Measurements from ENCODE around the gene DAND5.

Gene DAND5

GRCh38 chr19:13008926-13009787, 39.8 kb downstream of the DAND5 start:
- H3K36me3 ChIP-seq, result no peaks in the 10 kb centered on the region
- H3K4me1 ChIP-seq (ENCODE audit: control insufficient read depth in 1 of 2, insufficient read depth in 1 of 2, low read depth in 1 of 2, low read length in 1 of 2), result peaks cover 5 to 23% of the 10 kb centered on the region in 2 experiments
- TF ChIP-seq CTCF (IDR thresholded peaks at IDR 0.05), result no peak
- H3K27me3 ChIP-seq, result peaks cover 67% of the 10 kb centered on the region
- no peak overlapping the region for H3K27ac ChIP-seq
- no peak overlapping the region for H3K4me3 ChIP-seq (ENCODE audit: low read depth in 1 of 2, low read length in 1 of 2)
- no peaks in the 10 kb centered on the region for H3K9me3 ChIP-seq

DNA sequence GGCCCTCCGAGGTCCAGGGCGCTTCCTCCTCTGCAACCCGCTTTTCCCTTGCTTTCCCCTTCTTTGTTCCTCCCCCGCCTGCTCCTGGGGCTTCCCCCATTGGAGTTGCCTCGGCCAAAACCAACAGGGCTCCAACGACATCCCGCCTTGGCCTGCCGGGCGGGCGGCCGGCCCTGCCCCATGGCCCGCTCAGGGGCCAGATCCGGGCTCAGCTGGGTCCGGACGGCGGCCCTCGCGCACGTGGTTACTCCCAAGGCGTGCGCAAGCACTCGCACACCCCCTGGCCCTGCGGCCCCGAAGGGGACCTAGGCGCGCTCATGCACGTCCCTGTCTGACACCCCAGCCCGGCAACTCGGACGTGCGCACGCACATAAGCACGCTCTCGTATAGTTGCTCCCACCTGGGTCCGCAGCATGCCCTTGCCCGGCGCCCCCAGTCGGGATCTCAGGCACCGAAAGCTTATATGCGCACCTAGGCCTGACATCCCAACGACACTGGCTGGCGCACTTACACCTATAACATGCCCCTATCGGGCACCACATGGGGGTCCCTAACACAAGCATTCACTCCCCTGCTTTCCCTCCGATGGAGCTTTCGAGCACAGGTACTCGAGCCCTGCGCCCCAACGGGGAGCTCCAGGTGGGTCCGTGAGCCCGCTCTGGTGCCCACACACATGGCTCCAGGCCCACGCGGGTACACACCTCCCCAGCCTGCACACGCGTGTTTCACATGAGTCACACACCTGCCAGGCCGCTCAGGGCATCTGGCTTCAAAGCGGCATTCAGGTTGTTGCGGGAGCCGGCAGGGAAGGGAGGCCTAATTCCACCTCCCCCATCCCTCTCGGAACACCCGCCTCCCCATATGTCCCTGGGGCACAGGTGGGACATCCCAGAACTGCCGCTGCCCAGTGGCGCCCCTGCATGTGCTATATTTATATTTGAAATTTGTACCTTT, 40.9 kb downstream of the DAND5 start:
- no peak for TF ChIP-seq CTCF (IDR thresholded peaks at IDR 0.05)
- Histone ChIP-seq H3K9me3 (no peaks in the 10 kb centered on the region), H3K27ac (no peak overlapping the region), H3K36me3 (no peaks in the 10 kb centered on the region), H3K4me3 (ENCODE audit: low read depth in 1 of 2, low read length in 1 of 2) (no peak overlapping the region), H3K27me3 (peaks cover 79% of the 10 kb centered on the region), H3K4me1 (ENCODE audit: control insufficient read depth in 1 of 2, insufficient read depth in 1 of 2, low read depth in 1 of 2, low read length in 1 of 2) (peaks cover 5 to 26% of the 10 kb centered on the region in 2 experiments)

DNA sequence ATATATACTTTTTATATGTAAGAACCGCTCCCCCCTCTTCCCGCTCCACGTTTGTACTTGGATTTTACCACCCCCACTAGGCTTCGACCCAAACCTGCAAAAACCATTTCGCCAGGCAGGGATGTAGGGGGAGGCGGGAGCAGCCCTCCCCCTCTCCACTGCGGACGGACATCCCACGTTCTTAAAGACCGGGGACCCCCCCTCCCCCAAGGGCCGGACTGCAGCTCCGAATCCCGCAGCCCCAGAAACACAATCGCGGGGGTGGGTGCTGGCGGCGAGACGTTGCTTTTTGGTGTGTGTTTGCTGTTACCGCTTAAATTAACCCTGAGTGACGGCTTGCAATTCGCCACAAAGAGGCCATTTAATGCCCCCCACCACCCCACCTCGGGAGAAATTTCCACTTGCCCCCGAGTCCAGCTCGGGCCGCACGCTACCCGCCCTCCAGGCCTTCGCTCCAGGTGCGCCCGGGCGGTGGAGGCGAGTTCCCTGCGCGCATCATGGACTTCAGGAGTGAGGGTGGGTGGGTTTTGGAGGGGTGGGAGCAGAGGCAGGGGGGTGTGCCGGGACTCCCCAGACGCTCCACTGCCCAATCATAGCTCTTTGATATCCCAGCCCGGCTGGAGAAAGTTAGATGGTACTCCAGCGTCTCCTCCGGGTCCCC, 41.7 kb downstream of the DAND5 start:
- H3K4me3 ChIP-seq (ENCODE audit: low read depth in 1 of 2, low read length in 1 of 2), result no peak overlapping the region

DNA sequence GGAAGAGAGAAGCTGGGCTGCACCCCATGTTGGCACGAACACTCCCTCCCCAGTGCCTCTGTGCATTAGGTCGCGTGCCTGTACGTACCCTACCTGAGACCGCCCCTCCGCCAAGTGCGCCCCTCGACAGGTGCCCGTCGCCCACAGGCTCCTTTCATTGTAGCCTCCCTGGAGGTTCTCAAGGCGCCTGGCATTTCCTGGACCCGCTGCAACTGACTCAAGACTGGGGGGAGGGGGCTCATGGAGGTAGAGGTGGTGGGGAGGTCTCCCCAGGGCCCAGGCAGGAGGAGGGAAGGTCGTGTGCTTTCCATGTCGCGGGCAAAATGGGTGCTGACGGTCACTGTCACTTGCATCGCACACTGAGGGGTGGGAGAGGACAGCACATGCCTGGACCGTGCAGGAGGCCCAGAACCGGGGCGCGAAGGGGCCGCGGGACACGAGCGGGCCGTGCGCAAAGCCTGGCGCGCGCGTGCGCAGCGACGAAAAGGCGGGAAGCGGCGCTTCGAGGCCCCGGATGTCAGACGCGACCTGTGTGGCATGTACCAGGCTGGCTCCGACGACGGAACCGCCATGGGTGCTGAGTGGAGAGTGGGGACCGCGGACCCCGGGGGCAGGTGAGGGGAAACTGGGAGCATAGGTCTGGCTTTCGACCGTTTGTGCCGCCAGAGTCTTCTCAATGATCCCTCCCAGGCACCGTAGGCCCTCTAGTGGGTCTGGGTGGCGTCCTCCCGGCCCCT, 42.4 kb downstream of the DAND5 start:
- peaks cover 94% of the 10 kb centered on the region for H3K27me3 ChIP-seq
- TF ChIP-seq CTCF (IDR thresholded peaks at IDR 0.05), result no peak
- H3K36me3 ChIP-seq, result no peaks in the 10 kb centered on the region
- H3K9me3 ChIP-seq, result no peaks in the 10 kb centered on the region
- H3K27ac ChIP-seq, result no peak overlapping the region
- H3K4me1 ChIP-seq (ENCODE audit: control insufficient read depth in 1 of 2, insufficient read depth in 1 of 2, low read depth in 1 of 2, low read length in 1 of 2), result peaks cover 5 to 26% of the 10 kb centered on the region in 2 experiments
- no peak overlapping the region for H3K4me3 ChIP-seq (ENCODE audit: low read depth in 1 of 2, low read length in 1 of 2)

More for the DNA sequence above, 41.7 kb downstream of the DAND5 start:
- peaks cover 5 to 26% of the 10 kb centered on the region in 2 experiments for H3K4me1 ChIP-seq (ENCODE audit: control insufficient read depth in 1 of 2, insufficient read depth in 1 of 2, low read depth in 1 of 2, low read length in 1 of 2)
- H3K27me3 ChIP-seq, result peaks cover 87% of the 10 kb centered on the region
- H3K9me3 ChIP-seq, result no peaks in the 10 kb centered on the region
- H3K36me3 ChIP-seq, result no peaks in the 10 kb centered on the region
- H3K27ac ChIP-seq, result no peak overlapping the region
- TF ChIP-seq CTCF (IDR thresholded peaks at IDR 0.05), result no peak

DNA sequence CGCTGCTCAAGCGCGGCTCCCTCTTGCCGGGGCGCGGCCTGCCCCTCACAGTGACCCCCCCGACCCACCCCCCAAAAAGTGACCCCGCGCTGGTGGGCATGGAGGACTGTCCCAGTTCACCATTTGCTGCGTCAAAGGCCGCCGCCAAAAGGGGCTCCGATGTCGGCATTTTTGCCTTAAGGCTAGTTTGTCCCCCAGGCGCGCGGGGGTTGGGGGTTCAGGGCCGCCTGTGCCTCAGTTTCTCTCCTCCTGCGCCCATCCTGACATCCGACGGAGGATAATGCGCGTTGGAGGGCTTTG, 43.0 kb downstream of the DAND5 start:
- H3K4me1 ChIP-seq (ENCODE audit: control insufficient read depth in 1 of 2, insufficient read depth in 1 of 2, low read depth in 1 of 2, low read length in 1 of 2), result peaks cover 5 to 26% of the 10 kb centered on the region in 2 experiments
- no peak overlapping the region for H3K27ac ChIP-seq
- no peaks in the 10 kb centered on the region for H3K9me3 ChIP-seq
- peaks cover 99% of the 10 kb centered on the region for H3K27me3 ChIP-seq
- H3K36me3 ChIP-seq, result no peaks in the 10 kb centered on the region
- TF ChIP-seq CTCF (IDR thresholded peaks at IDR 0.05), result no peak
- no peak overlapping the region for H3K4me3 ChIP-seq (ENCODE audit: low read depth in 1 of 2, low read length in 1 of 2)

Measured in neutrophil (primary cell).